Transverse colon (tissue), 4 donors: ENCODE measurements around the gene RFC2.

Experiments
- CTCF ChIP-seq, 5 experiments: fragments of 200-600 bp in 3 of 5; fragments of 450-650 bp in 2 of 5; sonication (generic) in 3 of 5; IDR thresholded peaks; 1 replicate in 2 of 5; 2 replicates in 3 of 5; pipeline ENCODE4 v1.5.1; 2016 to 2017; ENCODE audit warnings: antibody characterized with exemption in 5 of 5, inconsistent platforms in 3 of 5, mild to moderate bottlenecking in 2 of 5, moderate library complexity in 1 of 5
- EP300 ChIP-seq: sonication (generic); formaldehyde crosslinking; IDR thresholded peaks from one replicate; pipeline ENCODE4 v1.6.1; 2017; ENCODE audit warnings: antibody characterized with exemption, low read depth
- POLR2AphosphoS5 ChIP-seq, 3 donors: sonication (generic); formaldehyde crosslinking; IDR thresholded peaks; one replicate each; pipeline ENCODE4 v1.6.1; 2016; ENCODE audit warnings: antibody characterized with exemption in 3 of 3

- TF ChIP-seq CTCF (IDR thresholded peaks at IDR 0.05), result no peak
- no peak for TF ChIP-seq POLR2AphosphoS5 (IDR thresholded peaks at IDR 0.05)
- no peak for TF ChIP-seq EP300
These were observed 2.6 kb upstream of the RFC2 start for GRCh38 chr7:74256491-74257408.
